Ishikawa (cell line): Measurements from ENCODE around the gene MFGE8.

Source experiments
- EGR1 ChIP-seq: IDR thresholded peaks from 2 replicates; pipeline ENCODE4 v1.6.1; 2012
- TEAD4 ChIP-seq: IDR thresholded peaks from 2 replicates; pipeline ENCODE4 v1.6.1; 2012

DNA sequence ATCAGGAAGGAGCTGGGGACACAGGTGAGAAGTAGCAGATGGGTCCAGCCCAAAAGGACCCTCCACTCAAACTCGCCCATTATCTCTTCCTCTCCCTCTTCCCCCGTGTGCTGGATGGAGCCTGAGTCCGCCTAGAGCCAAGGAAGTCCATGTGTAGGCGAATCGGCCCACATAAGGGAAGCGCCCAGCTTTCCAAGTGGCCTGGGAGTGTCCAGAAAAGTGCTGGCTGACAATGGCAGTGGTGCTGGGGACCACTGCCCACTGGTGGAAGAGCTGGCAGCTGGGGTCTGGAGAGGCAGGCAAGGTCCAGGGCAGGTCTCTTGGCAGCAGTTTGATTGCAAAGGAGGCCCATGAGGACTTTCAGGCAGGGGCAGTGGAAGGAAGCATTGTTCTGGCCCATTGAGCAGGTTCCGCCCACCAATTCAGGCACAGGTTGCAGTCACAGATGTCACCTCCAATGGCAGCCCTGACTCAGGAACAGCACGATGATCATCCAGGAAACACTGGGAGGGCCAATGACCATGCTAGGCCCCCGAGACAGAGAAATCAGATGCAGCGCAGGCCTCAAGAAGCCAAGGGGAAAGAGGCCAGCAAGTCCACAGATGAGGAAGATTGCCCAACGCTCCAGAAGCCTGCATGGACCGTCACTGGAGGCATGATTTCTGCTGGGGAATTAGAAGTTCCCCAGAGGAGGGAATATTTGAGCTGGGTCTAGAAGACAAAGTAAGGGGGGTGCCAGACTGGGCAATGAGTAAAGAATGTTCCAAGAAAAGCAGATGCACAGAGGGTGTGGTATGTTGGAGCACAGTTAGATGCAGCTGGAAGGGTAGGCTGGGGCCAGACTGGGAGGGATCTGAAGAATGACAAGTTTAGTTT is 3.0 kb downstream of the MFGE8 start:
- TF ChIP-seq TEAD4 (peak; percentile 6; the same call in 1 of the 2 replicates), EGR1 (no peak)
